NCI-H774 (cell line): ENCODE measurements around the gene TSTD2.

Experiments
- DNase-seq: peaks from one replicate; lab custom pipeline; 2025; lab: John Stamatoyannopoulos, UW

The TSTD2 gene

DNA sequence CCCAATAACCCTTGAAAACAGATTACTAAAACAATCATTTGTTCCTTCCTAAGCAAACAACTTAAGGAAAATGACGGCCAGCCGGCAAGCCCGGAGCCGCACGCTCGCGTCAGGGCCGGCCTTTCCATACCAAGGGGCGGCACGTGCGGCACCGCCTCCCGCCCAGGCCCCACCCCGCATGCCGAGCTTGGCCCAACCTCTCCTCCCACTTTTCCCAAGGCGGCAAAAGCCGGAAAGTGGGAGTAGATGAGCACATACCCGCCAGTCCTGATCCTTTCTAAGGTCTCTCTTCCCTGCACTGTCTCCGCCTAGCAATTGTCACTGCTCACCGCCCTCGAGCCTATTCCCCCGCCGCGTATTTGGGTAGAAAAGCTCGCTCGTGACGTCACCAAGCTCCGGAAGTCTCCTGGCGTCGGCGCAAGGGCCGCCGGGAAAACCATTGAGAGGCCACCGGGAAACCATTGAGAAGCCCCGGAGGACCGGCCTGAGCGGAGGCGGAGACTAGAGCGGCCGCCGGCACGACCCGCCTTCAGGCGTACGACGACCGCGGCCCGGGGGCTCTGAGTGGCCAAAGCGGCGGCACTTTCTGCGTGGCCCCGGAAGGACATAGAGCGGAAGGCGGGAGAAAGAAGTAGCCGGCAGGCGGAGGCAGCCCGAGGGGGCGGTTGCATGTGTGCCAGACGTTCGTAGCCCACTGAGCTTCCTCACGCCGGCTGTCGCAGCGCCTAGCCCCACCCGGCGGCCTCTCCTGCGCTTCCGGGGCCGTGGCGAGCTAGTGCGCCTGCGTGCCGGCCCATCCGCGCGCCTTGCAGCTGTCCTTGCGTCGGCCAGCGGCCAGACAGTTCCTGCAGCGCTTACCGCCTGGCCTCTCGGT lies at the start of gene TSTD2, which contains the start of gene NCBP1:
TSTD2 (minus strand) TSS at position 384 of the 874 bp plus-strand sequence. CDS start 5,806 bp downstream, outside the sequence.
NCBP1 (plus strand) TSS at position 837 of the 874 bp plus-strand sequence. CDS start 61 bp downstream, outside the sequence.
- DNase-seq, result peak; percentile 98

- DNase-seq, result no peak
These were observed 49.1 kb upstream of the TSTD2 start for GRCh38 chr9:97682242-97682641.

GRCh38 chr9:97675655-97676054 lies 42.5 kb upstream of the TSTD2 start:
- no peak for DNase-seq

GRCh38 chr9:97673922-97674321 lies 40.8 kb upstream of the TSTD2 start:
- no peak for DNase-seq

DNA sequence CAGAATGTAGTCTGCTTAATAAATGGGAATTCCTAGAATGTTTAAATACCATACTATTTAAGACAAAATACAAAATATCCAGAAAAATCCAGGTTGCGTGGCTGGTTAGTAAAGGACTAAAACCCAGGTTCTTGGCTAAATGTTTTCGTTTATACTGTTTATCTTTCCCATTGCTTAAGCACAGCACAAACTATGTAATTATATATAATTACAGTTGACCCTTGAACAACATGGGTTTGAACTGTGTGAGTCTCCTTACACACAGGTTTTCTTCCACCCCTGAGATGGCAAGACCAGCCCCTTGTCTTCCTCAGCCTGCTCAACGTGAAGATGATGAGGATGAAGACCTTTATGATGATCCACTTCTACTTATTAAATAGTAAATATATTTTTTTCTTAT lies 39.2 kb upstream of the TSTD2 start:
- DNase-seq, result no peak

DNA sequence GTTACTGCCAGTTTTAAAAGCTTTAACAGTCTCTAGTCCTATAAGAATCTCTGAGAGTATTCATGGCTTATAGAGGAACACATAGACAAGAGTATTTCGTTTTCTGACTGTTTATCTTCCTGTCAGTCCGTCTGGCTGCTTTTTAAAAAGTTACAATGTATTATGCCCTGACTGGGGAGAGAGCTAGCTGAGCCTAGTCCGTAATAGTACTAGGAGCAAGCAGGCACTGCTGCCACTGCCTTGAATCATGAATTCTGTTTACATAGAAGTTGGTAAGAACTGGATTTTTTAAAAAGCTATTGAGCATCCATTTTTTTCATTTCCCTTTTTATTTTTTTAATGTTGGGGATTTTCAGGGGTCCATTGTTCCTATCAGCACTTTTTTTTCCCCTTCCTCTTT lies 37.4 kb upstream of the TSTD2 start:
- no peak for DNase-seq

DNA sequence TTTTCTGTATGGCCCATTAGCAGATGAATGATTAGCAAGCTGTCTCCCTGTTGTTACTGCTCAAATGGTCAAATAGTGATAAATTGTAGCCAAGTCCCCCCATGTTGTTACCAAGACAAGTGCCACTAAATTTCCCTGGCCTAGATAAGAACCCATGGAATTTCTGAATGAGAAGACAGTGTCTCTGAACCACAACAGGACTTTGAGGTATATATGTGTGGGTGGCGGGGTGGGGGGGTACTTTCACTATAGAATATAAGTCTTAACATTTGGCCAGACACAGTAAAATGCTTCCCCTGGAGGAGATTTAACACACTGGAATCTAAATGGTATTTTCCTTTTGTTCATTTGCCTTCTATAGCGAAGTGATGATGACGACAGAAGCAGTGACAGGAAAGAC lies 35.3 kb upstream of the TSTD2 start:
- DNase-seq, result no peak

DNA sequence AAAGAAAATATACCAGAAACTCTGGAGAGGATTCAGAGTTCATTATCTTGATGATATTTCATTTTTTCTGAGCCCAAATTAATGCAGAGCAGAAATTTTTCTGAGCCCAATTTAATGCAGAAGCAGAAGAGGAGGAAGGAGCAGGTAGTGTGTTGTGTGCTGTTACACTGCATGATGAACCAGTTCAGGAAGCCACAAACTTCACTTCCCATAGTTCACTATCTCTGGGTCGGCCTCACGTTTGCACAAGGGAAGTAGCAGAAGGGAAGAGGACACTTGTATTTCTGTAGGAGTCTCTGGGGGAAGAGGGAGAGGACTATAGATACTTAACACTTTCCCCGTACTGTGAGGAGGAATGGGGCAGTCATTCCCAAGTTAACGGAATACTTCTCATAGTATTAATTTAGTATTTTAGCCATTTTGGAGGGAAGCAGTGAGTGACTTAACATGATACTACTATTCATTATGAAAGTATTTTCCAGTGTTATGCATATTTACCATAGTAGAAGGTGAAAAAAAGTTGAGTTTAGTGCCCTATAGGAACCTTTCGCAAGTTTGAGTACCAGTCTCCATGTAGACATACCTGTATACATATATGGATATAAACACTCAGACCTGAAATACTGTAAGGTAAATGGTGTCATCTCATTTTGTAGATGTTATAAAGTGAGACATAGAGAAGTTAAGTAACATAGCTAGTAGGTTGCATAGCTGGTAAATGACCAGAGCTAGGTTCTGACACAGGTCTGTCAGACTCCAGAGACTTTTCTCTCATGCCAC lies 33.9 kb upstream of the TSTD2 start:
- DNase-seq, result no peak

DNA sequence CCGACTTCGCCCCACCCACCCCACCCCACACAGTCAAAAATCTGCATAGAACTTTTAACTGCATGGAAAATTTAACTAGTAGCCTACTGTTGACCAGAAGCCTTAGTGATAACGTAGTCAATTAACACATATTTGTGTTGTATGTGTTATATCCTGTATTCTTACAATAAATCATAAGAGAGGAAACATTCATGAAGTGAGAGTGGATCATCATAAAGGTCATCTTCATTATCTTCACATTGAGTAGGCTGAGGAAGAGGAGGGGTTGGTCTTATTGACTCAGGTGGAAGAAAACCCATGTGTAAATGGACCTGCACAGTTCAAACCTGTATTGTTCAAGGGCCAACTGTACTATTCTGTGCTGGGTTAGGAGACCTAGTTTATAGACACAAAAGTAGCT lies 32.6 kb upstream of the TSTD2 start:
- DNase-seq, result no peak

GRCh38 chr9:97660847-97661246 lies 27.7 kb upstream of the TSTD2 start:
- no peak for DNase-seq

- no peak for DNase-seq
These were observed 27.2 kb upstream of the TSTD2 start for GRCh38 chr9:97660340-97660739.

GRCh38 chr9:97659771-97660170 lies 26.6 kb upstream of the TSTD2 start:
- no peak for DNase-seq

DNA sequence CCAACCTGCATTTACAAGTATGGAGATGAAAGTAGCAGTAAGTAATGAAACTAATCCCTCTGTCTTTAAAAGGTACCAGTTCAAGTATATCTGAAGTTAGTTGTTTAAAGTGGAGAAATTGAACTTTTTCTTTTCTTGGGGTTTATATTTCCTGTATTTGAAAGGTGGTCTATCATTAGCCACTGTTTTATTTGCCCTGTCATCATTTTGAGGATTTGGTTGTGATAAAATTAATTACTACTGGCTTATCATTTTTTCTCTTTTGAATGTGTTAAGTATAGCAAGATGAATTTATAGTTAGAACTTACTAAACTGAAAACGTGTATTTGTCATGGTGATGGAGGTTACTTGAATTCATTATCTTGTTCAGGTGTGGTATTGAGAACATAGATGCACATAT lies 25.5 kb upstream of the TSTD2 start:
- no peak for DNase-seq

DNA sequence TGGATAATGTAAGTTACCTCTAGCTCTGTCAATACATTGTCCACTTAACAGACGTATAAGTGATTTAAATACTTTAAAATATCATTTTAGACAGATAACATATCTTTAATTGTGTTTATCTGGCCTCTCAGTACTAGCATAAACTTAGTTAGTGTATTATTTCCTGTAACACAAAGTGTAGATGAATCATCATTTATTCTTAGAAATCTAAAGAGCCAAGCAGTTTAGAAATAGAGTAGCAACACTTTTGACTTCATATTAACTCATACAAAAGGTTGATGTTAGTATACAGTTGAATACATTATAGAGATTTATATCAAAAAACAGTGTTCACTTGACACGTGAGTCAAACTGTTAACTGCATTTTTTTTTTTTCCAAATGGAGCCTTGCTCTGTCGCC lies 18.5 kb upstream of the TSTD2 start:
- DNase-seq, result no peak

GRCh38 chr9:97647996-97648395 lies 14.8 kb upstream of the TSTD2 start:
- no peak for DNase-seq

DNA sequence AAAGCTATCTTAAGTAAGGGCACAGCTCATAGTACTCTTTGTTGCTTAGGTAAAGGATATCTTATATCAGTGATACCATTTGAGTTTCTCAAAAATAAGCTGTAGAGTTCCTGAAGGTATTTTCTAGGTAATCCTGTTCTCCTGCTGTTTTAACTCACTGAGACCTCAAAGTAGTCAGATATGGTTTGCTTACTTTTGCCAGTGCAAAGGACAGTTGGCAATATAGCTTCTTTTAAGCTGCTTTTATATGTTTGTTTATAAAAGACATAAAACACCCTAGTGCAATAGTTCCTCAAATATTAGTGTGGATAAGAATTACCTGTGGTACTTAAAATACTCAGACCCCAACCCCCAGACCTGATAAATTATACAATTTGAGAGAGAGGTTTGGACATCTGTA lies 12.6 kb upstream of the TSTD2 start:
- no peak for DNase-seq

DNA sequence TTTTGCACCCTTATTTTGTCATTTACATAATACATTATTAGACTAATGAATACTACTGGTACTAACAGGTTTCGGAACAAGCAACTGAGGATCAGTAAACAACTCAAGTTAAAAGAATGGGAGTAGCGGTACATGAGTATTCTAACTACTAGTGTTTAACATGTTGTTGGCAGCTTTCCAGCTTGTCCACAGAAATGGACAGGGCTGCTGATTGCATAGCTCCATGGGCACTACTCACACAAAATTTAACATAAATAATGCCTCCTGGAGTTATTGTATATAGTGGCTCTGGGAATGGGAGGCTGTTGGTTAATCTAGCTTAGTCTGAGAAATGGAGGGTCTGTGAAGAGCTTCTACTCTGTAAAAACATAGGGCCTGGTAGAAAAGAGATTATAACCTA lies 7.2 kb upstream of the TSTD2 start:
- DNase-seq, result peak; percentile 14

GRCh38 chr9:97638666-97639065 lies 5.5 kb upstream of the TSTD2 start:
- no peak for DNase-seq

DNA sequence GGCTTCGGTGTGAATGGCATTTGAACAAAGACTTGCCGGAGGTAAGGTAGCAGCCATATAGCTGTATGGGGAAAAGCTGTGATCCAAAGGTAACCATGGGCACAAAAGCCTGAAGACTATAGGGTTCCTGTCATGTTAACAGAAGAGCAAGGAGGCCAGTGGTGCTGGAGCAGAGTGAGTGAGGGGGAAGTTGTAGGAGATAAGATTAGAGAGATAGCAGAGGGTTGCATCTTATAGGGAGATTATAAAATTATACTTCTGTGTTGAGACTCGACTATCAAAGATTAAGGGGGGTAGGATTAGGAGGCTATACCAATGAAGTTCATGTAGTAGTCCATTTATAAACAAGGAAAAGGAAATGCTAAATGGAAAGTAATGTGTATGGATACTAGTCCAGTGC lies 3.7 kb upstream of the TSTD2 start:
- no peak for DNase-seq

GRCh38 chr9:97635026-97635425 lies 1.9 kb upstream of the TSTD2 start:
- no peak for DNase-seq

DNA sequence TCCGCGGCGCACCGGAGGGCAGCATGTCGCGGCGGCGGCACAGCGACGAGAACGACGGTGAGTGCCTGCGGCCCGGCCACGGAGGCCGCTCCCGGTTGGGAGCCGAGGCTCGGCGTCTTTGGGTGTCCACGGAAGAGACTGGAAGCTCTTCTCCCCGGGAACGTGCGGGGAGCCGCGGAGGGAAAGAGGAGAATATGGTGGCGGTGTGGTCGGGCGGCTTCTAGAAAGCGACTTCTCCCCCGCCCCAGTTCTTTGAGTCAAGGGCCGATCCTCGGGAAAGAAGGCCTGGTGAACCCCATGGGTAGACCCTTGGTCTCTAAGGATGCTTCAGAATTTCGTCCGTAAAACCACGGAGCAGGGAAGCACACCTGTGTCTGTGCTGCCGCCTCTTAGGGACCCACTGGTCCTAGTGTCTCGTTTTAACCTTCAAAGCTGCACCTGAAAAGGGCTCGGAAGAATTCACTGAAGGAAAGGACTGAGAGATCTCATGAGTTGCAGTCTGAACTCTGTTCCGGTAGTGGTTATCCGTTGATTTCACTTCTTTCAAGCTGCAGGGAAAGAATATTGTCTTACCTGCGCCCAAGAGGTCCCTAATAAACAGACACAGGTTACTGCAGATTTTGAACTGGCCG lies 807 bp upstream of the TSTD2 start:
- DNase-seq, result no peak

- no peak for DNase-seq
These were observed 752 bp downstream of the TSTD2 start for GRCh38 chr9:97632248-97632984.
